GM21390 (cell line): ENCODE results near the gene ACTRT2.

ENCODE experiments used
- ATAC-seq: cut with Tn5 transposase; IDR thresholded peaks from one replicate; pipeline ENCODE4 v1.9.1; 2021; ENCODE audit not compliant: unreplicated experiment

Gene ACTRT2

DNA sequence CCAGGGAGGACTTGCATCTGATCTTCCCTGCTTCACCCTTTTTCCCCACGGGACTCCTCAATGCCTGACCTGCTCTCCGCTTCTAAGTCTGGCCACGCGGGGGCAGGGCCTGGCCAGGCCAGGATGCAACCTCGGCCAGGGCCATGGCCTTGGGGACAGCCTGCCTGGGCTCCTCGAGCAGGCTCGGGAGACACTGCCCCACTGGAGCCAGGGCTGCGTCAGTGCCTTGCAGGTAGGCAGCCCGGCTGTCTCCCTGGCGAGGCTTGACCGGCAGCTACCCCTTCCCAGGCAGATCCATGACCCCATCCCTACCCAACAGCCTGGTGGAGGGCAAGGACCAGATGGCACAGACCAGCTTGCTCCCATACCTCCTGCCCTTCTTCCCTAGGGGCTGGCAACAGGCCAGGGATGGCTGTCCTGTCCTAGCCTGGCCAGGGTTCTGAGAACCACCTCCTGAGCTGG is 45.0 kb downstream of the ACTRT2 start:
- ATAC-seq = no peak

DNA sequence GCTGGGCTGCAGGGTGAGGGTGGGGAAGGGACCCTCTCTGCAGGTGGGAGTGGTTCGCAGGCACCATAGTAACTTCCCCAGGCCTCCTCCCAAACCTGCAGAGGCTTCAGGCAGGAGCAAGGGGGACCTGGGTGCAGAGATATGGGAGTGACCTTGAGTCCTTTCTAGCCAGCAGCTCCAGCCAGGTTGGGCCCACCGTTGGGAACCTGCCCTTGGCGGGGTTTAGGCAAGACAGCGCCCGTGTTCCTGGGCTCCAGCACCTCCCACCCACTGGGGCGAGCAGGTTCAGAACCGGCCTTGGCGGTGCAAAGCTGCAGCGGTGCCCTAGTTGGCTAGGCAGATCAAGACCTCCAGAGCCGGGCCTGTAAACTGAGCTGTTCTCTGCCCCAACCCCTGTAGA is 45.6 kb downstream of the ACTRT2 start:
- ATAC-seq = no peak

DNA sequence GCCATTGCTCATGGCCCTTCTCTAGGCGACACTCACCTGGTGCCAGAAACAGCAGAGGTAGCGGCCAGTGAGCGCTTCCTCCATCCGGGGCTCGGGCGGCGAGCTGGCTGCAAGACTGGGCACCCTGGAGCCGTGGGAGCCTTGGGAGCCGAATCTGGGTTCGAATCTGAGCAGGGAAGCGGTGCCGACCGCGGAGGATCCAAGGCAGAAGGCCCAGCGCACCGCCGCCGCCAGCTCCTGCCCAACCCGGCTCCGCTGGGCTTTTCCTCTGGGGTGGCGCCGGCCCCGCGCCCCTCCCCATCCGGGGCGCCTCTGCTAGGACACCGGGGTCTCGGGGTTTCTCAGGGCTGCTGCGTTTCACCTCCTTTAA is 46.0 kb downstream of the ACTRT2 start:
- no peak for ATAC-seq

DNA sequence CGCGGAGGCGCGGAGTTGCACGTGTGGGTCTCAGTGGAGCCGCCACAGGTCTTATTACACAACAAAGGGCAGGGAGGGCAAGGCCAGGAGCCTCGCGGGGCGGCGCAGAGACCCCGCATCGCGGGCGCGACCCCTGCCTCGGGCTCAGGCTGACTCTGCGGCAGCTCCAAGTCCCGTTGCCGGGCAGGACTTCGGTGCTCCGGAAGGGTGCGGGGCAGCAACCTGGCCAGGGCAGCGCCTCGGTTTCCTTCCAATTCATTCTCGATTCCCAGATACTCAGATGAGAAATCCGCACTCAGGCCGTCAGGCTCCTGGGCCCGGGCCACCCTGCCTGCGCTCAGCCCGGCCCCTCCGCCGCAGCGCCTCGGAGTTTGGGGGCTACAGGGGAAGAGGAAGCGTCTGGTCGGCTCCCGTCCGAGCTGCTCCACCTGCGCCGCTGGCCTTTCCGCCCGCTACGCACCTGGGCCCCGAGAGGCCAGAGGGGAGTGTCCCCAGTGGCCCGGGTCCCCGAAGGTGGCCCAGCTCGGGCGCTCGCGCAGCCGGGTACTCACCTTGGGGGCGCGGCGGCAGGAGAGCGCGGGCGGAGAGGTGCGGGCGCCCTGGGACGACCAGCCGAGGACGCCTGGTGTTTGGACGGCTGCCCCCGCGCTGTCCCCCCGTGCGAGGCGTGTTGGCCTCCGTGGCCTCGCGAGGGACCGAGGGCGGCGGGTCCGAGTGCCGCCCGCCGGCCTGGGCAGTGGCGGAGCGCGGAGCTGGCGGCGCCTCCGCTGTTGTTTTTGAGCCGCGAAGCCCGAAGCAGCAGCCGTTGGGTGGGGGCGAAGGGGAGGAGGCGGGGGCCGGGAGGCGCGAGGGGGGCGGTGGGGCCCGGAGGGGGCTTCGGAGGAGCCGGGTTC is 46.6 kb downstream of the ACTRT2 start:
- no peak for ATAC-seq

DNA sequence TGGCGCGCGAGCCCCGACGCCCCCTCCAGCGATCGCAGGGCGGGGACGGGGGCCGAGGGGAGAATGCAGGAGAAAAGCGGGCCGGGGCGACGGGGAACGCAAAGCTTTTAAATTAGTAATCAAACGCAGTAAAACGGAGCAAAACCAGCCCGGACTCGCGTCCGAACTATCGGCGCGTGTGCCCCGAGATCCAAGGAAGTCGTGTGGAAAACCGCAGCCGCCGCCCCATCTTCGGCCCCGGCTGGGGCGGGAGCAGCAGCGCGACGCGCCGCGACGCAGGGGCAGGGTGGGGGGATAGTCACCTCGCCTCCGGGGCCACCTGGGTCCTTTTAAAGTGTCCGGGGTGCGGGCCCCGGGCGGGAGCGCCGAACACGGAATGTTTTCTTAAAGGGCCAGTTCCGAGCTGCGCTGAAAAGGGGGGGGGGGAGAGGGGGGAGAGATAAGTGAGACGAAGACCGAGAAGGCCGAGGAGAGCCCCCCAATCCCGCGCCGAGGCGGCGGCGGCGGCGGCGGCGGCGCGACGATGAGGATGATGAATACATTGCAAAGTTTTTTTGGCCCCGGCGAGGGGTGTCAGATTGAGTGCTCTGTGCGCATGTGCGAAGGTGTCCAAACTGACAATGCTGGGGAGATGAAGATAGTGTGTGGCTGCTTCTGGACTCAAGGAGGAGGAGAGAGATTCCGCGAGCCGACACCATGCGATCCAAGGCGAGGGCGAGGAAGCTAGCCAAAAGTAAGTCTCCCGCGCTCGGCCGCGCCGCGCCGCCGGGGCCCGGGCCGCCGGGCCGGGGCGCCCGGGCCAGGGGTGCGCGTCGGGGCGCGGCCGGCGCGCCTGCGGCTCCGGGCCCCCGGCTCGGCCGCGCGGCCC is 47.5 kb downstream of the ACTRT2 start, which contains the start of gene PRDM16:
Gene PRDM16, plus strand, starts transcription at position 640 of the 868 bp plus-strand sequence. Its CDS starts 57 bp downstream, at position 697.
- no peak for ATAC-seq

DNA sequence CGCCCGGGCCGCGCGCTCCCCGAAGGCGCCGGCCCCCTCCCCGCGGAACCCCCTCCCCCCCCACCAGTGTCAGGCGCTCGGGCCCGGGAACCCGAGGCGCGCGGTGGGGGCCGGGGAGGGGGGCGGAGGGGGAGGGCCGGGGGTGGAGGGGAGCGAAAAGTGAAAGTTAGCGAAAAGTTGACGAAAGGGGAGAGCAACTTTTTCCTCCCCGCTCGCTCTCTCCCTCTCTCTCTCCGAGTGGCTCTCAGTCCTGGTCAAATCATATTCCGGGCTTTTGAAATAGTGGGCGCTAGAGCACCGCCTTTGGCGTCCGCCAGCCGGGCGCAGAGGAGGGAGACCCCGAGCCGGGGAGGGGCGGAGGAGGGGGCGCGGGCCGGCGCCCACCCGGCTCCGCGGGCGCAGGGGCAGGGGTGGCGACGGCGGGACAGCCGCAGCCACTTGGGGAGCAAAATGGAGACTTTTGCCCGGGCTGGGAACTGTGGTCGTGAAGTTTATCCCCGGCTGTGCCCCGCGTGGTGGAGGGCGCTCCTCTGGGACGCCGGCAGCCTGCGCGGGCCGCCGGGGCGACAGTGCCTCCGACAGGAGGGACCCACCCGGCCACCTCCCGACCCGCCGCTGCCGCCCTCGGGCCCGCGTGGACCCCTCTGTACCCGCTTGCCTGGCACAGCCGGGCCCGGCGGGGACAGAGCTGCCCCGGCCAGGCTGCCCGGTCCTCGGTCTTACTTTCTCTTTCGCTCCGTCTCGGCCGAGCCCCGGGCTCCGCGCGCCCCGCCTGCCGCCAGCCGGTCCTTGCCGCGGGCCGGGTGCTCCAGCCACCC is 48.4 kb downstream of the ACTRT2 start:
- ATAC-seq = no peak

DNA sequence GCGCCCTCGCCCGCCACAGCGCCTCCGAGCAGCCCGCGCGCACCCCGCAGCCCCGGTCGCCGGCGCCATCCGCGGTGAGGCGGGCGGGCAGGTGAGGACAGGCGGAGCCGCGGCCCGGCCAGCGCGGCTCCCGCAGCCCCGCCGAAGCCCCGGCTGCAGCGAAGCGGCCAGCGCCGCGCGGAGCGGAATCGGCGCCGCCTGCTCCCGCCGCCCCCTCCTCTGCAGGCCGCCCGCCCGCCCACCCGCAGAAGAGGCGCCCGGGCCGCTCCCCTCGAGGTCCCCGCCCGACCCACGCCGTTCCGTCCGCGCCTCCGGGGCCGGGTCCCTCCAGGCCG is 49.0 kb downstream of the ACTRT2 start:
- no peak for ATAC-seq

DNA sequence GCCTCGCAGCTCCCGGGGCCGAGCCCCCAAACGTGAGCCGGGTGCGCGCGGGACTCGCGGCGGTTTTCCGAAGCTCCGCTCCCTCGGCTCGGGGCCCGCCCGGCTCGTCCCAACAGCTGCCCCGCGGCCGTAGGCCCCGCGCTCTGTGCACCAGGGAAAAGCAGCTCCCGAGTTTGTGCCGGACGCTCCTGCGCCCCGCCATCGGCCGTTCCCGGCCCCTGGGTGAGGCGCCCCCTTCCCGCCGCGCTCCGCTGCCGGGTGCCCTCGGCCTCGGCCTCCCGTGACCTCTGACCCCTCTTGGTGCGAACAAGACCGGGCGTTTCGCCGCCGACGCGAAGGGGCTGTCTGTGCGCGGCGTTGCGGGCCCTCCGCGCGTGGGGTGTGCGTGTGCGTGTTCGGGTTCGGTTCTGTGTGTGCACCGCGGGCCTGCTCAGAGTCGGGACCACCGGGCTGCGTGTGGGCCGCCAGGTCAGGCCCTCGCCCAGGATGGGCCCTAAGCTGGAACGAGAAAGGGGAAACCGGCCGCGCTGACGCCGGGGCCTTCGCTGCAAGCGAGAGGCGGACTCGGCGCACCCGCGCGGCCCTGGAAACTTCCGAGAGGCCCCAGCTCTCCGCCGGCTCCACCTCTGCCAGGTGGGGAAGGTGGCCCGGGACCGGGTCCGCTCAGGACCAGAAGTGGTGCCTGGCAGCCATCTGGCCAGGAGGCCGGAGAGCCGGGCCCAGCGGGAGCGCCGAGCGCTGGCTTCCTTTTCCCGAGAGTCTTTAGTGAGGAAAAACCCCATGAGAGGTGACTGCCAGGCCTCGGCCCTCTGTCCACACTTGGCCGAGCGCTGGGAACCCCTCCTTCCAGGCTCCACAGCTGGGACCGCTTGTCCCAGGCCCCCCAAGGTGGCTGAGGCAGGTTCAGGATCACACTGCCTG is 49.6 kb downstream of the ACTRT2 start:
- ATAC-seq = no peak

DNA sequence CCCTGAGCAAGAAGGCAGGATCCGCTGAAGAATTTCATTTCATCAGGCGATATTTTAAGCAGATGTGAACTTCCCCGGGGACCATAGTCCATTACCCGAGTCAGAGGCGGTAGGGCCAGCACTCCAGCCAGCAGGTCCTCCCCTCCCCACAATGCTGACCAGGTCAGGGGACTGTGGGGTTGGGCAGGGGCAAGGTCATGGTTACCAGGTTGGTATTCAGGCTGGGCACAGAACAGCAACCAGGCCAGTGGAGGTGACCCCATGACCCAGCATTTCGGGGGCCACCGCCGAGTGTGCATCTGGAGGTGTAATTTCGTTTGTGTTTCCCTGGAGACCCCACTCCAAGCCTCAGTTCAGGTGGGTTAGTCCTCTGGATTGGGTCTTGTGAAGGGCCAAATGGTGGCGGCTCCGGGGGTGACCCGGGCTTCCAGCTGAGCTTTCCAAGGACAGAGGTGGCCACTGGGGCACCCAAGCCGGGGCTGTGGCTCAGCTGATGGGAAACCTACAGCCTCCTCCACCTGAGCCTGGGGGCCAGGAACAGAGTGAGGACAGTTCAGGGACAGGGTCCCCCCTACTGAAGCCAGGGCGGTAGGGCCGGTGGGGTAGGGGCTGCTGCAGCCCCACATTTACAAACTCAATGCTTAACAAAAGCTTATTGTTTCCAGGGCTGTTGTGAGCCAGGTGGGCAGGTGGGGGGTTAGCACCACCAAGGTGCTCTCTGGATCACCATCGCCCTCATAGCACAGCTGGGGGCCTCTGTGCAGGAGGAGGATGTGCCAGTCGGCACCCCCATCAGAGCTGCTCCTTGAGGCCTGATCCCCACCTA is 50.5 kb downstream of the ACTRT2 start:
- no peak for ATAC-seq
